HG03460 (cell line): ENCODE measurements around the gene NID1.

ENCODE experiments used
- ATAC-seq: cut with Tn5 transposase; IDR thresholded peaks from one replicate; pipeline ENCODE4 v1.9.1; 2021; ENCODE audit not compliant: unreplicated experiment

Gene NID1, protein sequence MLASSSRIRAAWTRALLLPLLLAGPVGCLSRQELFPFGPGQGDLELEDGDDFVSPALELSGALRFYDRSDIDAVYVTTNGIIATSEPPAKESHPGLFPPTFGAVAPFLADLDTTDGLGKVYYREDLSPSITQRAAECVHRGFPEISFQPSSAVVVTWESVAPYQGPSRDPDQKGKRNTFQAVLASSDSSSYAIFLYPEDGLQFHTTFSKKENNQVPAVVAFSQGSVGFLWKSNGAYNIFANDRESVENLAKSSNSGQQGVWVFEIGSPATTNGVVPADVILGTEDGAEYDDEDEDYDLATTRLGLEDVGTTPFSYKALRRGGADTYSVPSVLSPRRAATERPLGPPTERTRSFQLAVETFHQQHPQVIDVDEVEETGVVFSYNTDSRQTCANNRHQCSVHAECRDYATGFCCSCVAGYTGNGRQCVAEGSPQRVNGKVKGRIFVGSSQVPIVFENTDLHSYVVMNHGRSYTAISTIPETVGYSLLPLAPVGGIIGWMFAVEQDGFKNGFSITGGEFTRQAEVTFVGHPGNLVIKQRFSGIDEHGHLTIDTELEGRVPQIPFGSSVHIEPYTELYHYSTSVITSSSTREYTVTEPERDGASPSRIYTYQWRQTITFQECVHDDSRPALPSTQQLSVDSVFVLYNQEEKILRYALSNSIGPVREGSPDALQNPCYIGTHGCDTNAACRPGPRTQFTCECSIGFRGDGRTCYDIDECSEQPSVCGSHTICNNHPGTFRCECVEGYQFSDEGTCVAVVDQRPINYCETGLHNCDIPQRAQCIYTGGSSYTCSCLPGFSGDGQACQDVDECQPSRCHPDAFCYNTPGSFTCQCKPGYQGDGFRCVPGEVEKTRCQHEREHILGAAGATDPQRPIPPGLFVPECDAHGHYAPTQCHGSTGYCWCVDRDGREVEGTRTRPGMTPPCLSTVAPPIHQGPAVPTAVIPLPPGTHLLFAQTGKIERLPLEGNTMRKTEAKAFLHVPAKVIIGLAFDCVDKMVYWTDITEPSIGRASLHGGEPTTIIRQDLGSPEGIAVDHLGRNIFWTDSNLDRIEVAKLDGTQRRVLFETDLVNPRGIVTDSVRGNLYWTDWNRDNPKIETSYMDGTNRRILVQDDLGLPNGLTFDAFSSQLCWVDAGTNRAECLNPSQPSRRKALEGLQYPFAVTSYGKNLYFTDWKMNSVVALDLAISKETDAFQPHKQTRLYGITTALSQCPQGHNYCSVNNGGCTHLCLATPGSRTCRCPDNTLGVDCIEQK

DNA sequence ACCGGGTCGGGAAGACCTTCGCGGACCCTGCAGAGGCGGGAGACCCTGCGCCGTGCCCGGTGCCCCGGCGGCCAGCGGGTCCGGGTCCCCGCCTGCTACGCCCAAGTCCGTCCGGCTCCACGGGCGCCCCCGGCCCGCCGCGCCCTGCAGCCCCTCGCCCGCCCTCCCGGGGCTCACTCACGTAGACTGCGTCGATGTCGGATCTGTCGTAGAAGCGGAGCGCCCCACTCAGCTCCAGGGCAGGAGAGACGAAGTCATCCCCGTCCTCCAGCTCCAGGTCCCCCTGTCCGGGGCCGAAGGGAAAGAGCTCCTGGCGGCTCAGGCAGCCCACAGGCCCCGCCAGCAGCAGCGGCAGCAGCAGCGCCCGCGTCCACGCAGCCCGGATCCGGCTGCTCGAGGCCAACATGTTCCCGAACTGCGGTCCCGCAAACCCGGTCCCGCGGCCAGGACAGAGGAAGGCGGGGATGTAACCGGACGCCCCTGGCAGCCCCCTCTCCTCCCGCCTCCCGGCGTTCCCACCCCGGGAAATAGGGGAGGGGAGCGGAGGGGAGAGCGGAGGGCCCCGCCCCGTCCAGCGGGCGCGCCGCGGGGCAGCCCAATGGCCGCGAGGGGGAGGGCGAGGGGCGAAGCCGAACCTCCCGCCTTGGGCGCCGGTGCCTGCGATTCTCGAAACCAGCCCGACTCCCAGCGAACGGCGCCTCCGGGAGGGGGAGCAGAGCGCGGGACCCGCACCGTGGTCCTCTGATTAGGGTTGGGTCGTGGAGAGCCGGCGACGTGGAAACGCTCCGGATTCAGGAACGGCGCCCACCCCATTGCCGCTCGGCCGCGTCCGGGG is at the start of gene NID1:
Gene NID1, minus strand, starts transcription at position 417 of the 835 bp plus-strand sequence. Its CDS starts 11 bp downstream, at position 406.
- no peak for ATAC-seq

DNA sequence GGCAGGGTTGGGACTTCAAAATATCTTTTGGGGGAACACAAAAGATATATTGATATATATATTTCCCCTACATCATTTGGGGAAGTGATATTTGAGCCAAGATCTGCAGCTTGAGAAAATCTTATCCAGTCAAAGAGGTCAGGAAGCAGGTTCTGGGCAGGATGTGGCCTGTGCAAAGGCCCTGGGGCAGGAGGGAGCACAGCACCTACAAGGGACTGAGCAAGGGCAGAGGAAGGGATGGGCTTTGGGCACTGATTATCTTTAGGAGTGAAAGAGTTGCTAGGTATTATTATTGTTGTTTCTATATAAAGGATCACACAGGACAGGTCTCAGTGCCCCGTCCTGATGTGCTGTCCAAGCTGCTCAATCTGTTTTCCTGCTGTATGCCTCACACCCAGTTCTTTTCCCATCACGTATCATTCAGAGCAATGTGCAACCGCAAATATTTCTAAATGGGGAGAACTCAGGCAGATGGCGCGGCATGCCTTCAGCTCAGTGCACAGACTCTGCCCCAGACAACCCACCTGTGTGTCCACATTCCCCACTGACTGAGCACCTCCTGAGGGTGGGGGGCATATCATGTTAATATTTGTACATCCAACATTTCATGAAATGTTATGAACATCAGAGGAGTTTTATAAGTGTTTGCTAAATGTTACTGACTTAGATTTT is 49.3 kb upstream of the NID1 start:
- ATAC-seq, result no peak

DNA sequence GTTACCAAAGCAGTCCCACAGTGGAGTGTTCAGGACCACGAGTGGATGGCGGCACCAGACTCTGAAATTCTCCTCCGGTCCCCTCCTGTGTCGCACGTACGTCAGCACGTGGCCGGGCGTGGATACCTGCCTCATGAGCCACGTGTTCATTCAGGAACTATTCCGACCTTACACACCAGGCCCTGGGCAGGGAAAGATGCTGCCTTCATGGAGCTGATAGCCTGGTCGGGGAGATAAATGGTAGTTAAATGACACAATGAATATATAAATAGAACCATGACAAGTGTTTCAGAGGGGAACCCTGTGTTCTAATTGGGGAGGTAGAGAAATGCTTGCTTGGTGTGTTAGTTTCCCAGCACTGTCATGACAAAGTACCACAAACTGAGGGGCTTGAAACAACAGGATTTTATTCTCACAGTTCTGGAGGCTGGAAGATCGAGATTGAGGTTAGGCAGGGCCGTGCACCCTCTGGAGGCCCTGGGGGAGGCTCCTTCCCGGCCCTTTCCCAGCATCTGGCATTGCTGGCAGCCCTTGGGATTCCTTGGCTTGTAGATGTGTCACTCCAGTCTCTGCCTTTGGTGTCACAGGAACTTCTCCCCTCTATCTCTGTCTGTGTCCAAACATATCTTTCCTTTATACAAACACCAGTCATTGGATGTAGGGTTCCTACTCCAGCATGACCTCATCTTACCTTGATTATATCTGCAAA is 48.6 kb upstream of the NID1 start:
- no peak for ATAC-seq

DNA sequence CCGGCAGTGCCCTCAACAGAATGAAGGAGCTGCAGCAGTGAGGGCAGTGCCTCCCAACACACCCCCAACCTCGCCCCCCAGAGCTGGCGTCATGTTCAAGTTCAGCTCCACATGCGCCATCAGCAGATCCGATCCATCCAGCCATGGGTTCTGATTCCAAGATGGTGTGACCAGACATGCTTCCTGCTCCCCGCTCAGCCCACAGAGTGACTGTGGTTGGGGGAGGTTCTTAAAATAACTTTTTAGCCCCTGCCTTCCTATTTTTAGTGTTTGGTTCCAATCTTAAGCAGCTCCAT is 47.4 kb upstream of the NID1 start:
- ATAC-seq, result no peak

DNA sequence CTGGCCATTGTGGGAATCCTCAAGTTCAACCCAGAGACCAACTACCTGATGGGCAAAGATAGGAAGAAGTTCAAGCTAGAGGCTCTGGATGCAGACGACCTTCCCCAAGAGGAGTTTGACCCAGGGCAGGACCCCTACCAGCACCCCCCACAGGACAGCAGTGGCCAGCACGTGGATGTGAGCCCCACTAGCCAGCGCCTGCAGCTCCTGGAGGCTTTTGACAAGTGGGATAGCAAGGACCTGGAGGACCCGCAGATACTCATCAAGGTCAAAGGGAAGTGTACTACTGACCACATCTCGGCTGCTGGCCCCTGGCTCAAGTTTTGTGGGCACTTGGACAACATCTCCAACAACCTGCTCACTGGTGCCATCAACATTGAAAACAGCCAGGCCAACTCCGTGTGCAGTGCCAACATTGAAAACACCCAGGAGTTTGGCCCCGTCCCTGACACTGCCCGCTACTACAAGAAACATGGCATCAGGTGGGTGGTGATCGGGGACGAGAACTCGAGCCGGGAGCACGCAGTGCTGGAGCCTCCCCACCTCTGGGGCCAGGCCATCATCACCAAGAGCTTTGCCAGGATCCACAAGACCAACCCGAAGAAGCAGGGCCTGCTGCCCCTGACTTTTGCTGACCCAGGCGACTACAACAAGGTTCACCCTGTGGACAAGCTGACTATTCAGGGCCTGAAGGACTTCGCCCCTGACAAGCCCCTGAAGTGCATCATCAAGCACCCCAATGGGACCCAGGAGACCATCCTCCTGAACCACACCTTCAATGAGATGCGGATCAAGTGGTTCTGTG is 46.8 kb upstream of the NID1 start:
- no peak for ATAC-seq

DNA sequence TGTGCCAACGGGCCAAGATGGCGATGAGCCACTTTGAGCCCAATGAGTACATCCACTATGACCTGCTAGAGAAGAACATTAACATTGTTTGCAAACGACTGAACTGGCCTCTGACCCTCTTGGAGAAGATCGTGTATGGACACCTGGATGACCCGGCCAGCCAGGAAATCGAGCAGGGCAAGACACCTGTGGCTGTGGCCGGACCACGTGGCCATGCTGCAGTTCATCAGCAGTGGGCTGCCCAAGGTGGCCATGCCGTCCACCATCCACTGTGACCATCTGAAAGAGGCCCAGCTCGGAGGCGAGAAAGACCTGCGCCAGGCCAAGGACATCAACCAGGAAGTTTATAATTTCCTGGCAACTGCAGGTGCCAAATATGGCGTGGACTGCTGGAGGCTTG is 45.2 kb upstream of the NID1 start:
- no peak for ATAC-seq

DNA sequence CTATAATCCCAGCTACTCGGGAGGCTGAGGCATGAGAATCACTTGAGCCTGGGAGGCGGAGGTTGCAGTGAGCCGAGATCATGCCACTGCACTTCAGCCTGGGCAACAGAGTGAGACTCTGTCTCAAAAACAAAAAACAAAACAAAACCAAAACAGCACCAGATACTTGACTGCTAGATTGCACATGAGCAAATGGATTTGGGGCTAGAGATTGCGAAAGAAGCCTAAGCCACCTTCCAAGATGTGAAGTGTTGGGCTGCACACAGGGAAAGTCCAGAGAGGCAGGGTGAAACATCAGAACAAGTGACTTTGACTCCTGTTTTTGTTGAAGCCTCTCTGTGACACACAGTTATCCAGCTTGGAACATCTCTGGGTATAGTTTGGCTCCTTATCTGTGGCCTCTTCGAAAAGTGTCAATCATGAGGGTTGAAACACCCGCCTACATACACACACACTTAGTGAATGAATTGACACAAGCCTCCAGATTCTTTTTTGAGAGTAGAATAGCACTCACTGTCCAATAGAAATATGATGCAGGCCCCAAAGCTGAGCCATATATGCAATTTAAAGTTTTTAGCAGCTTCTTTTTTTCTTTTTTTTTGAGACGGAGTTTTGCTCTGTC is 43.2 kb upstream of the NID1 start:
- ATAC-seq, result no peak

DNA sequence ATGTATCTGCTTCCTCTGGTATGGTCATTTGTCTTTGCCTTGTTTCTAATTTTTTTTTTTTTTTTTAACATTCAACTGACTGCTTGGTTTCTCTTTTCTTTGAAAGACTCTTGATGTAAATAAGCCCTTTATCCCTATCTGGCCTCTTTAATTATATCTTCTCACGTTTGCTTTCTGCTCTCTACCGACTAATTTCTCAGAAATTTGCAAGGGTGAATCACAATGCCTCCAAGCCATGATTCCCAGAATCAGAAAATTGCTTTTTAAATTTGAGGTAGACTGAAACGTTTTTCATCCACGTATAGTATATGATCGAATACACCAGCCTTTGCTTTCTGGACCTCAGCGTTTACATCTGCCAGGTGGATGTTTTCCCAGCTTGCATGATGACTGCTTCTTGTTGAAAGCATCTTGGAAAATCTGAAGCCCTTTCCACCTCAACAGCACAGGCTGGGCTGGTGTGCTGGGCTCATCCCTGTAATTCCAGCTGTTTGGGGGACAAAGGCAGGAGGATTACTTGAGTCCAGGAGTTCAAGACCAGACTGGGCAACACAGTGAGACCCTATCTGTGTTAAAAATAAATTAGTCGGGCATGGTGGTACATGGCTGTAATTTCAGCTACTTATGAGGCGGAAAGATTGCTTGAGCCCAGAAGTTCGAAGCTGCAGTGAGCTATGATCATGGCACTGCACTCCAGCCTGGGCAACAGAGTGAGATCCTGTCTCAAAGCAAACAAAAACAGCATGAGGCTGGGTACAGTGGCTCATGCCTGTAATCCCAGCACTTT is 42.4 kb upstream of the NID1 start:
- ATAC-seq, result no peak

DNA sequence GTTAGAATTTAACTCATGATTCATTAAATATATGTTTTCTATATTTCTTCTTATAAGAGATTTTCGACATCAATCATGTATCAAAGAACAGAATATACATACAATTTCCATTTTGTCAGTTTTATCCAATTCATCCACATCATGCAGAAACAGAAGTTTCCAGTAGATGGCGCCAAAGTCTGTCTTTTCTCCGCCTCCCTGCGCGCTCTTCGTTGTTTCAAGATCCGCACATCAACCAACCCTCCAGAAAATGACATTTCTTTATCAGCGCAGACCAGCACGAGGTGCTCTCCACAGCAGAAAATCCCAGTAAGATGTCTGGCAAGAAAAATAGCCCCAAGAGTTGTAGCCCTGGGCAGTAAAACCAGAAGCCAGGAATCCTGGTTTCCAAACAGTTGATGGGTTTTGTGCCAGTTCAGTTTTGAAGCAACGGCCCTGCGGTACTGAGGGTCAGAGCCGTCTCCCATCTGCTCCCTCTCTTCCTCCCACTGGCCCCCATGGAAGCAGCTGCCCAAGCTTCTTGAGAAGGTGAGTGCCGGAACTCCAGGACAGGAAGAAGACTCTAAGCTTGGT is 38.8 kb upstream of the NID1 start:
- no peak for ATAC-seq

DNA sequence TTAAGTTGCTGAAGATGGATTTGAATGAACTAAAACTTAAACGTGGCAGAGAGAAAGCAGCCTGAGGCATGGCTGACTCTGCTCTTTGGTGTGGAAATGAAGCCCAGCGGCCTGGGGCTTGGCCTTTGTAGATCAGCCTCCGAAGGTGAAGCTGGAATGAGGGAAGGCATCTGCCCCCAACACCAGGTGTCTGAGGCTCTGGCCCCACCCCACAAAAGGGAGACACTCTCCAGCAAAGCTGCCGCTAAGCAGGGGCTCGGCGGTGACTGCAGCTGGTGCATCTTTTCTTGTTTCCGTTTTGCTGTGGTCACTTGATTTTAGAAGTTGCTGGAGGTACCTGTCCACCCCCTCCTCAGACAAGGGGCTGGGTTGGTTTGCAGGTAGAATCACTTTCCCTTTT is 38.2 kb upstream of the NID1 start:
- no peak for ATAC-seq

DNA sequence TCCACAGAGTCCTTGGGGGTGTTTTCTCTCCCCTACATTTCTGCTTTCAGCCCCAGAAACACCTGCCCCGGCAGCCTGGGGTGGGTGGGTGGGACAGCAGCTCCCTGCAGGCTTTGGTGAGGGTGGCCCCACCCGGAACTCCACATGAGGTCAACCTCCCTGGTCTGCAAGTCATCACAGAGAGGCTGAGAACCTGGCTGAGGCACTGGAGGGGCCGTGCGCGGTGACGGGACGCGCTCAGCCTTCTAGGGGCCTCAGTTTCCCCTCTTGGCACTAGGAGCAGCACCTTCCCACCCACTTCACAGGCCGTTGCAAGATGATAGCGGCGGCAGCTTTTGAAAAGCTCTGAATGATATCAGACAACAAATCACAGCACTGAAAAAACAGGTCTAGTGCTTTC is 37.7 kb upstream of the NID1 start:
- ATAC-seq, result no peak

DNA sequence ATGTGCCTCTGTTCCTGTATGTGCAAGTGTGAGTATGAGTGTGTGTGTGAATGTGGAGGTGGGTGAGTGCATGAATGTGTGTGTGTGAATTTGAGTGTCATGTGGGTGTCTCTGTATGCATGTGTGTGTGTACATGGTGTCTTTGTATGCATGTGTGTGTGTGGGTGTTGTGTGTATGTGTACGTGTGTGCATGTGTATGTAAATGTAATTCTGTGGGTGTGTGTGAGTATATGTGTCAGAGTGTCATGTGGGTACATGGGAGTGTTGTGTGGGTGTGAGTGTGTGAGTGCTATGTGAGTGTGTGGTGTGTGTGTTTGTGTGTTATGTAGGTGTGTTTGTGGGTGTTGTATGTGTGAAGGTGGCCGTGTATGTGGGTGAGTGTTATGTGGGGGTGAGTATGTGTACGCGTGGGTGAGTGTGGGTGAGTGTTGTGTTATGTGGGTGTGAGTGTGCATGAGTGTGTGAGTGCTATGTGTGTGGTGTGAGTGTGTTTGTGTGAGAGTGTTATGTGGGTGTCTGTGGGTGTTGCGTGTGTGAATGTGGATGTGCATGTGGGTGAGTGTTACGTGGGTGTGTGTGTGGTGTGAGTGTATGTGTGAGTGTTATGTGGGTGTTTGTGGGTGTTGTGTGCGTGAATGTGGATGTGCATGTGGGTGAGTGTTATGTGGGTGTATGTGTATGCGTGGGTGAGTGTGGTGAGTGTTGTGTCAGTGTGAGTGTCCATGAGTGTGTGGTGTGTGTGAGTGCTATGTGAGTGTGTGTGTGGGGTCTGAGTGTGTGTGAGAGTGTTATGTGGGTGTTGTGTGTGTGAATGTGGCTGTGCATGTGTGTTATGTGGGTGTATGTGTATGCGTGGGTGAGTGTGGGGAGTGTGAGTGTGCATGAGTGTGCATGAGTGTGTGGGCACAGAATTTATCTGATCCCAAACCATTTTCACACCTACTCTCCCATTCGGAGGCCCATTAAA is 36.6 kb upstream of the NID1 start:
- ATAC-seq, result no peak

DNA sequence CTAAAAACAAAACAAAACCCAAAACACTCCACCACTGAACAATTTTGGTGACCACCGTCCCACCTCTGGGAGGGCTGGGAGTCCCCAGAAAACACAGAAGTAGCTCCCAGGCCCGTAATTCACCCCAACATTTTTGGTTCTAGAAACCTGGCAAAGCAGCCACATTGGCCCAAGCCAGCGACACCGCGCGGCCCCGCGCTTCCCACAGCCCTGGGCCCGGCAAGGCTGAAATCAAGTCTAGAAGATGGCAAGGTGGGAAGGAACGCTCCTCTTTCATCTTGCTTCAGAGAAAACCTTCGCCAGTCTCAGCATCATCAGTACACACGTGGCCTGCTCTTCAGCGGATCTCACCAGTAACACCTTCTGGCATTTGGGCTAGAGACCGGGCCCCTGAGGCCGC is 35.9 kb upstream of the NID1 start:
- no peak for ATAC-seq

DNA sequence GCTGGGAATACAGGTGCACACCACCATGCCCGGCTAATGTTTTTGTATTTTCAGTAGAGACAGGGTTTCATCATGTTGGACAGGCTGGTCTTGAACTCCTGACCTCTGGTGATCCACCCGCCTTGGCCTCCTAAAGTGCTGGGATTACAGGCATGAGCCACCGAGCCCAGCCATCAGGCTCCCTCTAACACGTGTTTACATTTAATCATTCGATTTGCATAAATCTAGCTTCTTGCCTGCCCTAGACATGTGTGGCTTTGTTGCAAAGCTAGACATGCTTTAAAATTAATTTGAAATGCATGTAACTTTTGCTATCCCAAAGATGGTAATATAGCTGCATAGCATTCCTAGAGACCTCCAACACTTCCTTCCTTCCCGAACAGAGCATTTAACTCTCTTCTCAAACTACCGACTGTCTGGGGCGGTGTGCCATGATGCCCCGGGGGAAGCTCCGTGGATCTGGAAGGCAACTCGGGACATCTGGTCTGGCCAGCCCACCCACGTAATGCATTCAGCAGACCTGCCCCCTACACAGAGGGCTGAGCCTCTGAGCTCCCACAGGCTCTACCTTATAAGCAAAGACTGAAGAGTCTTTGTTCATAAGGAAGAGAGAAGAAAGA is 34.6 kb upstream of the NID1 start:
- ATAC-seq, result no peak

DNA sequence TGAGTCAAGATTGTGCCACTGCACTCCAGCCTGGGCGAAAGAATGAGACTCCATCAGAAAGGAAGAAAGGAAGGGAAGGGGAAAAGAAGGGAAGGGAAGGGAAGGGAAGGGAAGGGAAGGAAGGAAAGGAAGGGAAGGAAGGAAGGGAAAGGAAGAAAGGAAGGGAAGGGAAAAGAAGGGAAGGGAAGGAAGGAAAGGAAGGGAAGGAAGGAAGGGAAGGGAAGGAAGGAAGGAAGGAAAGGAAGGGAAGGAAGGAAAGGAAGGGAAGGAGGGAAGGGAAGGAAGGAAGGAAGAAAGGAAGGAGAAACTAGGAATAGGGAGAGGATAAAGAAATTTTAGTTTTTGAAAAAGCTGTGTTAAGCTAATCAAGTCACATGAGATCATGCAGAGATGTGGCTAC is 33.4 kb upstream of the NID1 start:
- no peak for ATAC-seq
